ENCODE data around the gene GNPTG. TPM values are rescaled to one million over a fixed set of nuclear protein-coding genes. Genes with fewer than 3 reads are reported as not detected.

GNPTG gene
- 100 to 1,000 TPM in 1 of 4 donors, 10 to 100 TPM in 3; 53.8 to 130 (median 79.1) TPM for total RNA-seq

GRCh38 chr16:1351582-1352362, at the start of gene GNPTG, which contains the start of gene TSR3:
Gene GNPTG, plus strand, starts transcription at chr16:1351931. Its CDS starts 35 bp downstream, at chr16:1351966.
Gene TSR3, minus strand, starts transcription at chr16:1351878. Its CDS starts 74 bp downstream, at chr16:1351804.
- in situ Hi-C loops (cut with MboI; ENCODE audit: low pct_ligation_motif_present in 1 of 4, low pct_unique_long_range_greater_than_20kb in 1 of 4, low sequenced_read_pairs in 3 of 4): no loop called here
- Histone ChIP-seq H3K4me1 (peaks cover 12 to 29% (median 27%) of the 10 kb centered on the region in 4 donors), H3K27ac (peak within 1 kb of the TSS; percentile 80 to 89 (median 84))

GRCh38 chr16:1305823-1306222, 45.9 kb upstream of the GNPTG start:
- DNase-seq: no peak
- H3K9me3 ChIP-seq: no peaks in the 10 kb centered on the region
- H3K27ac ChIP-seq: no peak overlapping the region
- intact Hi-C loops (cut with DNase I; ENCODE audit: low total_unique reads): no loop called here
- WGBS, 2 donors (ENCODE audit: low coverage in 1 of 2): 61% methylated on average over 12 of the region's 12 CpGs; no CpG with 5 or more reads in 1 of the 2 donors
- peaks cover 8% of the 10 kb centered on the region for H3K27me3 ChIP-seq
- no peak for TF ChIP-seq POLR2AphosphoS5 (IDR thresholded peaks at IDR 0.05)
- no peak for TF ChIP-seq CTCF (IDR thresholded peaks at IDR 0.05)
- no peak for TF ChIP-seq EP300 (IDR thresholded peaks at IDR 0.05; ENCODE audit: low read depth)
- no peak for TF ChIP-seq POLR2A (IDR thresholded peaks at IDR 0.05)
- H3K36me3 ChIP-seq: no peaks in the 10 kb centered on the region
- in situ Hi-C loops (cut with MboI; ENCODE audit: low pct_ligation_motif_present in 1 of 4, low pct_unique_long_range_greater_than_20kb in 1 of 4, low sequenced_read_pairs in 3 of 4): no loop called here
- H3K4me3 ChIP-seq: no peak overlapping the region
- H3K4me1 ChIP-seq: peaks cover 13 to 26% (median 23%) of the 10 kb centered on the region in 4 donors

More at GRCh38 chr16:1351582-1352362, at the start of gene GNPTG, which contains the start of gene TSR3:
- intact Hi-C loops (cut with DNase I; ENCODE audit: low total_unique reads): no loop called here
- H3K4me3 ChIP-seq: peak within 1 kb of the TSS; percentile 85 to 100 (median 98)
- no peaks in the 10 kb centered on the region for H3K9me3 ChIP-seq
- 1% methylated on average over 69 of the region's 98 CpGs; no CpG with 5 or more reads in 1 of the 2 donors for WGBS, 2 donors (ENCODE audit: low coverage in 1 of 2)
- TF ChIP-seq EP300 (IDR thresholded peaks at IDR 0.05; ENCODE audit: low read depth) (no peak), POLR2A (IDR thresholded peaks at IDR 0.05) (peak; percentile 37), POLR2AphosphoS5 (IDR thresholded peaks at IDR 0.05) (peak; percentile 89 to 94 (median 93)), CTCF (IDR thresholded peaks at IDR 0.05) (no peak)
- no peaks in the 10 kb centered on the region for H3K36me3 ChIP-seq
- H3K27me3 ChIP-seq: no peaks in the 10 kb centered on the region
- peak; percentile 88 for DNase-seq

GRCh38 chr16:1306334-1306733, 45.4 kb upstream of the GNPTG start:
- in situ Hi-C loops (cut with MboI; ENCODE audit: low pct_ligation_motif_present in 1 of 4, low pct_unique_long_range_greater_than_20kb in 1 of 4, low sequenced_read_pairs in 3 of 4): no loop called here
- intact Hi-C loops (cut with DNase I; ENCODE audit: low total_unique reads): no loop called here
- Histone ChIP-seq H3K27ac (no peak overlapping the region), H3K36me3 (no peaks in the 10 kb centered on the region), H3K4me3 (no peak overlapping the region), H3K9me3 (no peaks in the 10 kb centered on the region), H3K4me1 (peaks cover 17 to 26% (median 24%) of the 10 kb centered on the region in 4 donors), H3K27me3 (peaks cover 2% of the 10 kb centered on the region)
- DNase-seq: no peak
- TF ChIP-seq CTCF (IDR thresholded peaks at IDR 0.05) (no peak), EP300 (IDR thresholded peaks at IDR 0.05; ENCODE audit: low read depth) (no peak), POLR2AphosphoS5 (IDR thresholded peaks at IDR 0.05) (no peak), POLR2A (IDR thresholded peaks at IDR 0.05) (no peak)
- 54 to 67% methylated on average over 3 to 4 of the region's 4 CpGs for WGBS, 2 donors (ENCODE audit: low coverage in 1 of 2)

Measured in transverse colon (tissue), 4 donors.